Bronchial epithelial cell (primary cell): Measurements from ENCODE around the gene ABHD6. TPM values are rescaled to one million over a fixed set of nuclear protein-coding genes. Genes with fewer than 3 reads are reported as not detected.
A peak's percentile ranks its signal among the peaks of the same experiment; 100 is the strongest.

Experiments
- DNase-seq: peaks from one replicate; pipeline ENCODE4 v3.0.0-alpha.2; 2010; ENCODE audit warnings: low read depth
- FAIRE-seq: peaks from 2 replicates; lab custom pipeline; 2011; peaks lifted over from hg19 to GRCh38; lab: Jason Lieb, UNC
- H3K27me3 ChIP-seq: 2 replicates; pipeline ENCODE4 v1.5.1; 2011; ENCODE audit warnings: low read length; ENCODE audit not compliant: control insufficient read depth, insufficient read depth
- H3K36me3 ChIP-seq: 2 replicates; pipeline ENCODE4 v1.5.1; 2011; ENCODE audit warnings: low read length; ENCODE audit not compliant: control insufficient read depth, insufficient read depth
- H3K4me3 ChIP-seq: 2 replicates; pipeline ENCODE4 v1.5.1; 2011; ENCODE audit warnings: mild to moderate bottlenecking, low read depth, low read length, control low read depth
- CTCF ChIP-seq: IDR thresholded peaks from 2 replicates; pipeline ENCODE4 v1.5.1; 2011; ENCODE audit warnings: mild to moderate bottlenecking, moderate library complexity, low read length, control low read depth, inconsistent platforms; ENCODE audit not compliant: insufficient read depth, severe bottlenecking
- total RNA-seq: library from RNA; depleted of rRNA; stranded (reverse); fragments of >200 nt; gene quantifications from 2 replicates; pipeline ENCODE4 v1.2.1, GENCODE V29; 2014

ABHD6 gene
- total RNA-seq, 1 donor from 2014 or later = 7.1 TPM

- DNase-seq (no peak), FAIRE-seq (no peak)
- H3K4me3 ChIP-seq = peak within 1 kb of the TSS; percentile 63
- H3K27me3 ChIP-seq = no peaks in the 10 kb centered on the region
- TF ChIP-seq CTCF = peak; percentile 14
- no peaks in the 10 kb centered on the region for H3K36me3 ChIP-seq
Observed at GRCh38 chr3:58332575-58333188, 95.1 kb downstream of the ABHD6 start, which contains the start of gene PXK. Gene PXK (plus strand): TSS chr3:58332892. CDS start chr3:58332989, 97 bp downstream.

GRCh38 chr3:58333206-58334012, 95.8 kb downstream of the ABHD6 start:
- DNase-seq = no peak
- no peak for FAIRE-seq

GRCh38 chr3:58334013-58334321, 96.4 kb downstream of the ABHD6 start:
- peak overlapping the region; percentile 63 for H3K4me3 ChIP-seq
- H3K27me3 ChIP-seq = no peaks in the 10 kb centered on the region
- DNase-seq (no peak), FAIRE-seq (no peak)
- H3K36me3 ChIP-seq = no peaks in the 10 kb centered on the region
- TF ChIP-seq CTCF = no peak

More at GRCh38 chr3:58333206-58334012, 95.8 kb downstream of the ABHD6 start:
- no peak for TF ChIP-seq CTCF
- Histone ChIP-seq H3K27me3 (no peaks in the 10 kb centered on the region), H3K36me3 (no peaks in the 10 kb centered on the region), H3K4me3 (peak overlapping the region; percentile 63)

GRCh38 chr3:58334506-58334884, 96.9 kb downstream of the ABHD6 start:
- DNase-seq (no peak), FAIRE-seq (no peak)
- no peak for TF ChIP-seq CTCF
- Histone ChIP-seq H3K4me3 (no peak overlapping the region), H3K36me3 (no peaks in the 10 kb centered on the region), H3K27me3 (no peaks in the 10 kb centered on the region)

GRCh38 chr3:58335652-58335947, 98.0 kb downstream of the ABHD6 start:
- DNase-seq (no peak), FAIRE-seq (no peak)
- Histone ChIP-seq H3K27me3 (no peaks in the 10 kb centered on the region), H3K36me3 (no peaks in the 10 kb centered on the region), H3K4me3 (no peak overlapping the region)
- no peak for TF ChIP-seq CTCF
